HepG2 (cell line): ENCODE data around the gene MACROH2A1. TPM values are rescaled to one million over a fixed set of nuclear protein-coding genes. Genes with fewer than 3 reads are reported as not detected.

ENCODE experiments used
- CBX5 ChIP-seq: sonication (generic); formaldehyde crosslinking; IDR thresholded peaks from 2 replicates; pipeline ENCODE4 v1.4.0; 2020; ENCODE audit warnings: missing genetic modification reagents, borderline replicate concordance
- LCORL ChIP-seq, 2 experiments: fragments of 450-650 bp in 1 of 2; sonication (generic) in 1 of 2; formaldehyde crosslinking in 1 of 2; IDR thresholded peaks; 2 replicates each; pipeline versions ENCODE4 v1.5.0 to v1.6.1; 2017 to 2020; ENCODE audit warnings: antibody characterized with exemption in 1 of 2, missing genetic modification reagents in 1 of 2
- MAFG ChIP-seq: sonication (generic); formaldehyde crosslinking; IDR thresholded peaks from 2 replicates; pipeline ENCODE4 v1.5.1; 2020; ENCODE audit warnings: mild to moderate bottlenecking, missing genetic modification reagents
- MAX ChIP-seq: IDR thresholded peaks from 2 replicates; pipeline ENCODE4 v1.6.1; 2012; ENCODE audit warnings: inconsistent platforms
- NR2F6 ChIP-seq, 2 experiments: IDR thresholded peaks; 2 replicates each; pipeline ENCODE4 v1.6.1; 2016; ENCODE audit warnings: antibody characterized with exemption in 1 of 2, mild to moderate bottlenecking in 1 of 2
- POLR2AphosphoS5 ChIP-seq: IDR thresholded peaks from 2 replicates; pipeline ENCODE4 v1.6.1; 2012; ENCODE audit warnings: low read depth, low read length
- RARA ChIP-seq: IDR thresholded peaks from 2 replicates; pipeline ENCODE4 v1.6.1; 2016; ENCODE audit warnings: missing genetic modification reagents, missing compliant biosample characterization
- RELA ChIP-seq: sonication (generic); formaldehyde crosslinking; IDR thresholded peaks from 2 replicates; pipeline ENCODE4 v1.4.0; 2020; ENCODE audit warnings: missing genetic modification reagents
- SIX4 ChIP-seq: sonication (generic); formaldehyde crosslinking; IDR thresholded peaks from 2 replicates; pipeline ENCODE4 v1.4.0; 2020; ENCODE audit warnings: missing genetic modification reagents
- SUZ12 ChIP-seq: fragments of 150-350 bp; IDR thresholded peaks from 2 replicates; pipeline ENCODE4 v1.6.1; 2014; ENCODE audit warnings: low read depth, low read length
- THAP11 ChIP-seq: IDR thresholded peaks from 2 replicates; pipeline ENCODE4 v1.6.1; 2016; ENCODE audit warnings: missing biosample characterization, missing genetic modification reagents
- ZNF275 ChIP-seq: sonication (generic); formaldehyde crosslinking; IDR thresholded peaks from 2 replicates; pipeline ENCODE4 v1.8.0; 2022; ENCODE audit warnings: missing genetic modification reagents, mild to moderate bottlenecking, inconsistent platforms, borderline replicate concordance
- ZNF512B ChIP-seq: sonication (generic); formaldehyde crosslinking; IDR thresholded peaks from 2 replicates; pipeline ENCODE4 v1.5.1; 2020; ENCODE audit warnings: missing genetic modification reagents, mild to moderate bottlenecking, borderline replicate concordance
- ZNF513 ChIP-seq: sonication (generic); formaldehyde crosslinking; conservative IDR thresholded peaks from 2 replicates; pipeline ENCODE4 v1.5.0; 2020; ENCODE audit warnings: missing genetic modification reagents
- ZNF567 ChIP-seq: sonication (generic); formaldehyde crosslinking; IDR thresholded peaks from 2 replicates; pipeline ENCODE4 v1.8.1; 2023; ENCODE audit warnings: mild to moderate bottlenecking, missing genetic modification reagents, borderline replicate concordance
- ZNF639 ChIP-seq: conservative IDR thresholded peaks from 2 replicates; pipeline ENCODE4 v1.6.1; 2018; ENCODE audit warnings: missing genetic modification reagents
- ZNF746 ChIP-seq: sonication (generic); formaldehyde crosslinking; IDR thresholded peaks from 2 replicates; pipeline ENCODE4 v1.8.0; 2022; ENCODE audit warnings: mild to moderate bottlenecking, missing genetic modification reagents
- ZNF776 ChIP-seq: sonication (generic); formaldehyde crosslinking; IDR thresholded peaks from 2 replicates; pipeline ENCODE4 v1.4.0; 2020; ENCODE audit warnings: mild to moderate bottlenecking, missing genetic modification reagents
- ZNF784 ChIP-seq: sonication (generic); formaldehyde crosslinking; IDR thresholded peaks from 2 replicates; pipeline ENCODE4 v1.5.1; 2020; ENCODE audit warnings: missing genetic modification reagents, mild to moderate bottlenecking, borderline replicate concordance
- ZSCAN30 ChIP-seq: sonication (generic); formaldehyde crosslinking; IDR thresholded peaks from 2 replicates; pipeline ENCODE4 v1.5.0; 2020; ENCODE audit warnings: mild to moderate bottlenecking, missing genetic modification reagents
- polyA plus RNA-seq, 8 experiments: library from polyadenylated mRNA; depleted of rRNA in 3 of 8; stranded (reverse) in 7 of 8; unstranded in 1 of 8; fragments of >200 nt; fragmentation: Illumina TruSeq in 4 of 8; extraction: Trizol in 4 of 8; gene quantifications; 2 replicates each; pipeline versions ENCODE4 v1.2.1 to v1.2.3, GENCODE V29; 2011 to 2016; ENCODE audit warnings: low read depth in 4 of 8, missing spikeins in 1 of 8, mixed read lengths in 1 of 8; ENCODE audit not compliant: insufficient read depth in 1 of 8
- total RNA-seq, 5 experiments: library from RNA; depleted of rRNA; stranded (reverse); fragments of >200 nt; fragmentation: Illumina TruSeq; extraction: Trizol; gene quantifications; 2 replicates each; pipeline ENCODE4 v1.2.3, GENCODE V29; 2016; ENCODE audit warnings: low read depth in 1 of 5

Gene MACROH2A1
- total and polyA plus RNA-seq, 2 of the 13 experiments (the other 11 are each of a cell fraction or from before 2014, with no cell fraction given), result 69.1 to 158 TPM

GRCh38 chr5:135398855-135399793, at the start of gene MACROH2A1 (continued):
- TF ChIP-seq ZNF513 (CRISPR knock-in tag) (no peak), RARA (CRISPR knock-in tag) (peak; percentile 96), ZNF776 (CRISPR knock-in tag) (peak; percentile 85; the same call in 1 of the 2 replicates), CBX5 (CRISPR knock-in tag) (peak; percentile 47; the same call in 1 of the 2 replicates), ZNF275 (peak; percentile 59; the same call in 1 of the 2 replicates), ZNF567 (CRISPR knock-in tag) (0 out of 2 replicates have a peak, but pooled peaks have one; percentile 35), LCORL (IDR thresholded peaks at IDR 0.05) (no peak), LCORL (CRISPR knock-in tag; IDR thresholded peaks at IDR 0.05) (peak; percentile 23; the same call in 1 of the 2 replicates), POLR2AphosphoS5 (peak; percentile 61), THAP11 (CRISPR knock-in tag) (peak; percentile 87), SUZ12 (peak; percentile 46; the same call in 1 of the 2 replicates), ZSCAN30 (CRISPR knock-in tag) (no peak), SIX4 (CRISPR knock-in tag) (peak; percentile 36; the same call in 1 of the 2 replicates), ZNF639 (CRISPR knock-in tag) (peak; percentile 96), MAX (peak; percentile 93), RELA (CRISPR knock-in tag) (0 out of 2 replicates have a peak, but pooled peaks have one; percentile 32), ZNF512B (CRISPR knock-in tag) (no peak), ZNF784 (CRISPR knock-in tag) (0 out of 2 replicates have a peak, but pooled peaks have one; percentile 78), ZNF746 (CRISPR knock-in tag) (no peak), MAFG (no peak), NR2F6 (IDR thresholded peaks at IDR 0.05) (peak; percentile 75), NR2F6 (CRISPR knock-in tag; IDR thresholded peaks at IDR 0.05) (peak; percentile 88)
